ENCODE measurements around the gene ADAMTS1. TPM values are rescaled to one million over a fixed set of nuclear protein-coding genes. Genes with fewer than 3 reads are reported as not detected.

The ADAMTS1 gene
- total RNA-seq, 1 experiment from 2014 or later: 17.8 TPM

DNA sequence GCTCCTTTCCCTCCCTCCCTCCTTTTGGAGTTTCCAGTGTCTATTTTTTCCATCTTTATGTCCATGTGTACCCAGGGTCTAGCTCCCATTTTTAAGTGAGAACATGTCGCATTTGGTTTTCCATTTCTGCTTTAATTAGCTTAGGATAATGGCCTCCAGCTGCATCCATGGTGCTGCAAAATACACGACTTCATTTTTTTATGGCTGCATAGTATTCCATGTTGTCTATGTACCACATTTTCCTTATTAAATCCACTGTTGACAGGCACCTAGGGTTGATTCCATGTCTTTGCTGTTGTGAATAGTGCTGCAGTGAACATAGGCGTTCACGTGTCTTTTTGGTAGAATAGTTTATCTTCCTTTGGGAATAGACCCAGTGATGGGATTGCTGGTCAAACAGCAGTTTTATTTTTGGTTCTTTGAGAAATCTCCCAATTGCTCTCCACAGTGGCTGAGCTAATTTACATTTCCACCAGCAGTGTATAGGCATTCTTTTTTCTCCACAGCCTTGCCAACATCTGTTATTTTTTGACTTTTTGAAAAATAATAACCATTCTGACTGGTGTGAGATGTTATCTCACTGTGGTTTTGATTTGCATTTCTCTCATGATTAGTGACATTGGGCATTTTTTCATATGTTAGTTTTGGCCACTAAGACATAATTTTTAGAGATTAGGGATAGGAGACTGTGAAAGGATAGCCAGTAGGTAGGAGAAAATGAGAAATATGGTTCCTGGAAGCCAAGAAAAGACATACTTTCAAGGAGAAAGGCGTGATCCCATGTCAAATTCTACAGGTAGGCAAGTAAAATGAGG, 50.4 kb downstream of the ADAMTS1 start:
- Histone ChIP-seq H3K27ac (ENCODE audit: insufficient read length, low read depth, low read length) (no peak overlapping the region), H2BK12ac (ENCODE audit: insufficient read length, low read depth, low read length) (no peak overlapping the region)
- no peaks in the 10 kb centered on the region; a peak in 1 of 5 replicates for H3K9me3 Mint-ChIP-seq

More for the DNA sequence above, 50.4 kb downstream of the ADAMTS1 start:
- WGBS (ENCODE audit: extremely low coverage, insufficient read length, low lambda C conversion rate): no CpG with 5 or more reads among the region's 5 CpGs
- Histone ChIP-seq H4K20me1 (ENCODE audit: control insufficient read depth, insufficient read depth, insufficient read length) (no peaks in the 10 kb centered on the region), H2BK120ac (ENCODE audit: low read depth, low read length, poor library complexity, severe bottlenecking) (no peak overlapping the region), H3K14ac (ENCODE audit: insufficient read depth, low read length) (no peak overlapping the region), H2AFZ (ENCODE audit: low read length) (no peak overlapping the region), H3K23ac (ENCODE audit: insufficient read length, low read depth, low read length) (no peak overlapping the region), H3T11ph (ENCODE audit: low read length) (no peak overlapping the region), H4K5ac (ENCODE audit: insufficient read length, low read depth, low read length) (no peak overlapping the region), H3K56ac (ENCODE audit: insufficient read length, low read depth, low read length) (no peak overlapping the region), H3K79me1 (ENCODE audit: insufficient read depth, low read depth, low read length, poor library complexity, severe bottlenecking) (no peaks in the 10 kb centered on the region), H4K91ac (ENCODE audit: insufficient read length, low read depth, low read length) (no peak overlapping the region), H2BK15ac (ENCODE audit: low read depth, low read length) (no peak overlapping the region), H2BK5ac (ENCODE audit: insufficient read length, low read length) (no peak overlapping the region), H3K18ac (ENCODE audit: insufficient read length, low read depth, low read length) (no peak overlapping the region), H3K4me1 (ENCODE audit: insufficient read depth, low read length) (no peaks in the 10 kb centered on the region), H2BK20ac (ENCODE audit: low read depth, low read length, poor library complexity, severe bottlenecking) (no peak overlapping the region), H3K4me2 (ENCODE audit: insufficient read depth, insufficient read length, low read length) (no peak overlapping the region), H3K4ac (ENCODE audit: low read depth, low read length) (no peak overlapping the region), H3K9ac (ENCODE audit: extremely low read depth, insufficient read length, low read length) (no peak overlapping the region), H4K8ac (replicated peaks; ENCODE audit: insufficient read length, low read depth, low read length) (no peak overlapping the region), H3K9me3 (ENCODE audit: control insufficient read depth, low read depth, low read length) (no peaks in the 10 kb centered on the region), H2AK5ac (ENCODE audit: insufficient read length, low read length) (no peak overlapping the region), H3K79me2 (ENCODE audit: insufficient read depth, low read length) (no peaks in the 10 kb centered on the region), H3K27me3 (ENCODE audit: insufficient read depth, low read length) (no peaks in the 10 kb centered on the region), H3K23me2 (ENCODE audit: insufficient read length, low read depth, low read length, poor library complexity, severe bottlenecking) (no peaks in the 10 kb centered on the region)
- Mint-ChIP-seq H3K4me3 (no peak overlapping the region), H3K27me3 (ENCODE audit: low read depth) (no peaks in the 10 kb centered on the region), H3K36me3 (ENCODE audit: insufficient read depth in 1 of 3, low read depth in 3 of 3) (no peaks in the 10 kb centered on the region; a peak in 1 of 7 replicates), H3K27ac (no peak overlapping the region), H3K4me1 (no peaks in the 10 kb centered on the region)
- TF ChIP-seq, protein P1, sequence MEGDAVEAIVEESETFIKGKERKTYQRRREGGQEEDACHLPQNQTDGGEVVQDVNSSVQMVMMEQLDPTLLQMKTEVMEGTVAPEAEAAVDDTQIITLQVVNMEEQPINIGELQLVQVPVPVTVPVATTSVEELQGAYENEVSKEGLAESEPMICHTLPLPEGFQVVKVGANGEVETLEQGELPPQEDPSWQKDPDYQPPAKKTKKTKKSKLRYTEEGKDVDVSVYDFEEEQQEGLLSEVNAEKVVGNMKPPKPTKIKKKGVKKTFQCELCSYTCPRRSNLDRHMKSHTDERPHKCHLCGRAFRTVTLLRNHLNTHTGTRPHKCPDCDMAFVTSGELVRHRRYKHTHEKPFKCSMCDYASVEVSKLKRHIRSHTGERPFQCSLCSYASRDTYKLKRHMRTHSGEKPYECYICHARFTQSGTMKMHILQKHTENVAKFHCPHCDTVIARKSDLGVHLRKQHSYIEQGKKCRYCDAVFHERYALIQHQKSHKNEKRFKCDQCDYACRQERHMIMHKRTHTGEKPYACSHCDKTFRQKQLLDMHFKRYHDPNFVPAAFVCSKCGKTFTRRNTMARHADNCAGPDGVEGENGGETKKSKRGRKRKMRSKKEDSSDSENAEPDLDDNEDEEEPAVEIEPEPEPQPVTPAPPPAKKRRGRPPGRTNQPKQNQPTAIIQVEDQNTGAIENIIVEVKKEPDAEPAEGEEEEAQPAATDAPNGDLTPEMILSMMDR (conservative IDR thresholded peaks at IDR 0.05): no peak
- no peak for DNase-seq
